Stomach smooth muscle (tissue), 2 donors: ENCODE measurements around the gene IL1RAPL2.

Experiments
- H3K27ac ChIP-seq: one replicate; pipeline ENCODE4 v1.7.0; 2013; ENCODE audit warnings: mild to moderate bottlenecking, low read length, inconsistent platforms
- H3K27me3 ChIP-seq, 2 donors: one replicate each; pipeline ENCODE4 v1.7.0; 2013; ENCODE audit warnings: low read length in 2 of 2; ENCODE audit not compliant: insufficient read depth in 2 of 2, control insufficient read depth in 1 of 2
- H3K36me3 ChIP-seq, 2 donors: one replicate each; pipeline ENCODE4 v1.7.0; 2013; ENCODE audit warnings: low read length in 2 of 2; ENCODE audit not compliant: control insufficient read depth in 2 of 2, insufficient read depth in 2 of 2
- H3K4me1 ChIP-seq: one replicate; pipeline ENCODE4 v1.7.0; 2013; ENCODE audit warnings: low read length; ENCODE audit not compliant: control insufficient read depth, insufficient read depth
- H3K4me3 ChIP-seq, 2 donors: one replicate each; pipeline ENCODE4 v1.7.0; 2013; ENCODE audit warnings: low read length in 2 of 2
- H3K9ac ChIP-seq, 2 donors: one replicate each; pipeline ENCODE4 v1.7.0; 2013; ENCODE audit warnings: low read length in 2 of 2, mild to moderate bottlenecking in 1 of 2
- H3K9me3 ChIP-seq, 2 donors: one replicate each; pipeline ENCODE4 v1.7.0; 2013; ENCODE audit warnings: low read length in 2 of 2; ENCODE audit not compliant: control insufficient read depth in 2 of 2
- donor health status: healthy.
- donor health status: Pancreatic carcinoma.

Gene IL1RAPL2

DNA sequence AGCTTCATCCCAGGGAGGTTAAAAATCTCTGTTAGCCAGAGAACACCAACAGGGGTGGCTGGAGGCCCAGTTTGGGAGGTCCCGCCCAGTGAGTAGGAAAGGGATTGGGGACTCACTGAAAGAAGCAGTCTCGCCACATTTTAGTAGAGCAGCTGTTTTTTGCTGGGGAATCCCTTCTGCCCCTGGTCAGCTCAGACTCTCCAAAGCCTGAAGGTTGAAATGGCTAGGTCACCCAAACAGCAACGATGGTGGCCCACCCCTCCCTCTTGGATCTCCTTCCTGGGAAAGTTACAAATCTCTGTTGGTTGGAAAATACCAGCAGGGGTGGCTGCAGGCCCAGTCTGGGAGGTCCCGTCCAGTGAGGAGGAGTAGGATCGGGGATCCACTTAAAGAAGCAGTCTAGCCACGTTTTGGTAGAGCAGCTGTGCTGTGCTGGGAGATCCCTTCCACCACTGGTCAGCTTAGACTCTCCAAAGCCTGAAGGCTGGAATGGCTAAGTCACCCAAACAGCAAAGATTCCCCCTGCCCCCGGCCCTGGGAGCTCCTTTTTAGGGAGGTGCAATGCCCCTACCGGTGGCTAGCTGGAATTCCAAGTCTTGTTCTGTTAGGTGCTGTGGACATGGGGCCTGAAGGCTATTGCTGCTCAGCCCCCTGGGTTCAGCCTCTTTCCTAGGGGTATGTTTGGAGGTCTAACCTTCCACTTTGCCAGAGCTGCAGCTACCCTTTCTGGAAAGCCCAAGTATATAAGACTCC lies 694.5 kb downstream of the IL1RAPL2 start:
- no peaks in the 10 kb centered on the region for H3K36me3 ChIP-seq
- no peak overlapping the region for H3K27ac ChIP-seq
- H3K9me3 ChIP-seq: no peaks in the 10 kb centered on the region
- no peaks in the 10 kb centered on the region for H3K4me1 ChIP-seq
- peaks cover 0 to 11% of the 10 kb centered on the region in 2 donors for H3K27me3 ChIP-seq
- no peak overlapping the region for H3K4me3 ChIP-seq
- H3K9ac ChIP-seq: no peak overlapping the region

DNA sequence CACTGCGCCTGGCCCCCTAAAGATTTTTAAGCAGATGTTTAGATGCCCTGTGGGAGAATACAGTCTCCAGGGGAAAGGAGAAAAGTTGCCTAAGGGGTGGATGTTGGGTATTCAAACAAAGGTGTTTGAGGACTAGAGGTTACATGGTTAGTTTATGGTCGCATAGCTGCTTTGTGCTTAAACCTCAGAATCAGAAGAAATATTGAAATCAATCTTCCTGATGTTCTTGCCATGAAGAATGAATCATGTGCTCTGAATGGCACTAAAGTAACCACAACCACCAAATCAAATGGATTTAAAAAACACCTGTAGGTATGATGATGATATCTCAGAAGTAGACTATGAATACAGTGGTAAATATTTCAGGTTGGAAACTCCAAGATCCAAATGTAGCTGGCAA lies 697.2 kb downstream of the IL1RAPL2 start:
- no peaks in the 10 kb centered on the region for H3K9me3 ChIP-seq
- H3K27ac ChIP-seq: no peak overlapping the region
- H3K4me1 ChIP-seq: no peaks in the 10 kb centered on the region
- H3K9ac ChIP-seq: no peak overlapping the region
- peaks cover 0 to 11% of the 10 kb centered on the region in 2 donors for H3K27me3 ChIP-seq
- no peaks in the 10 kb centered on the region for H3K36me3 ChIP-seq
- no peak overlapping the region for H3K4me3 ChIP-seq

DNA sequence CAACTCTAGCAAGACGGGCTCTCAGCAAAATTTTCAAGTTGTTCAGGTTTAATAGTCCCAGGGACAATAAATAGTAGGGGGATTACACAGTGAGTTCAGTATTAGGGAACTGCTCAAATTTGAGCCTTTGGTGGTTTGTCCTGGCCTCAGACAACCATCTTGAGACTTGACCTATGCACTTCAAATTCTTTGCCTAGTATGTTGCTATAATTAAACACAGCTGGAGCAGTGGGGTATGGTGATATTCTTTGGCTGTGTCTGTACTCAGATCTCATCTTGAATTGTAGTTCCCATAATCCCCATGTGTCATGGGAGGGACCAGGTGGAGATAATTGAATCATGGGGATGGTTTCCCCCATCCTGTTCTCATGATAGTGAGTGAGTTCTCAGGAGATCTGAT lies 697.8 kb downstream of the IL1RAPL2 start:
- no peak overlapping the region for H3K27ac ChIP-seq
- H3K4me1 ChIP-seq: no peaks in the 10 kb centered on the region
- H3K36me3 ChIP-seq: no peaks in the 10 kb centered on the region
- no peak overlapping the region for H3K9ac ChIP-seq
- no peak overlapping the region for H3K4me3 ChIP-seq
- H3K27me3 ChIP-seq: peaks cover 0 to 11% of the 10 kb centered on the region in 2 donors
- H3K9me3 ChIP-seq: no peaks in the 10 kb centered on the region

DNA sequence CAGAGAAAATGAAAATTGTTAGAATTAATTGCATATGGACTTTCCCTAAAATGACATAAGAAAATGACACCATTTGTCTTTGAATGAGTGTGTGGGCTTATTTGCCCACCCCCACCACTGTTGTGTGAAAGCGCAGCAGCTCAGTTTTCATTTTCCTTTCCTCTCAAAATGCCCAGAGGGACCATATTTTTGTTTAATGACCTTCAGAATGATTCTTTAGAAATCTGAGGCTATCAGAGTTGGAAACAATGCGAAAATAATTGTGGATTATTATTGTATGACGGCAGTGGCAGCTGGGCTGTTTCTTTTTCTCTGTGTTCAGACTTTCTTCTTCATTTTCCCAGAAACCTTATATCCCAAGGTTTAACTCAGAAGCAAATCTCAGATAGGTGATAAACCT lies 699.1 kb downstream of the IL1RAPL2 start:
- H3K9ac ChIP-seq: no peak overlapping the region
- no peak overlapping the region for H3K27ac ChIP-seq
- no peaks in the 10 kb centered on the region for H3K9me3 ChIP-seq
- peaks cover 0 to 11% of the 10 kb centered on the region in 2 donors for H3K27me3 ChIP-seq
- no peaks in the 10 kb centered on the region for H3K4me1 ChIP-seq
- H3K36me3 ChIP-seq: no peaks in the 10 kb centered on the region
- H3K4me3 ChIP-seq: no peak overlapping the region

DNA sequence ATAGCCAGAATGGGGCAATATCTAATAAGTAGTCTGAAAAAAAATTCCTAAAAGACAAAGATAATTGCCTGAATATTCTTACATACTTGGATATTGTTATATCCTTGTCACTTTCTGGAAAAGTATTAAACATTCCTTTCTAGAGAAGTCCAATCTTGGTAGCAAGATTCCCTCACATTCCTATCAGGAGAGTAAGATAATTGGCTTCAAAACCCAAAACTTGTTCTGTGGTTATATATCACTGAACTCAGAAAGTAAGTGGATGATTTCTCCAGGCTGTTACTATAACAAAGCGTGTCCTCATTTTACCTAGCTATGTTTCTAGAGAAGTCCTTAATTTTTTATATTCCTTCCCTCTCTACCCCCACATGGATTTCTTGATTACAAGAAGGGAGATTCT lies 700.5 kb downstream of the IL1RAPL2 start:
- Histone ChIP-seq H3K4me1 (no peaks in the 10 kb centered on the region), H3K9ac (no peak overlapping the region), H3K9me3 (no peaks in the 10 kb centered on the region), H3K4me3 (no peak overlapping the region), H3K27ac (no peak overlapping the region), H3K36me3 (no peaks in the 10 kb centered on the region), H3K27me3 (peaks cover 0 to 2% of the 10 kb centered on the region in 2 donors)

DNA sequence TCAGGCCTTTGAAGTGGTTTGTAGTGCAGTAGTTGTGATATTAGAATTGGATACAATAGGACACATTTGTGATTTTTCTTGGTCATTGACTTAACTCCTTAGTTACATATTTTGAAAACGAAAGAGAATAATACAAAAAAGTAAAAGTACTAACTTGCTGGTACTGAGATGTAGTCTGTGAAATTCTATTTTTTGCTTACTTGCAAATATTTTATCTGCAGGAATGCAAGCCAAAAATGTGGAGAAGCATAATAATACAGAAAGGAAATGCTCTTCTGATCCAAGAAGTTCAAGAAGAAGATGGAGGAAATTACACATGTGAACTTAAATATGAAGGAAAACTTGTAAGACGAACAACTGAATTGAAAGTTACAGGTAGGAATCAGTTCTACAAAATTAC lies 701.2 kb downstream of the IL1RAPL2 start:
- H3K4me1 ChIP-seq: no peaks in the 10 kb centered on the region
- H3K36me3 ChIP-seq: no peaks in the 10 kb centered on the region
- H3K9me3 ChIP-seq: no peaks in the 10 kb centered on the region
- H3K9ac ChIP-seq: no peak overlapping the region
- peaks cover 0 to 2% of the 10 kb centered on the region in 2 donors for H3K27me3 ChIP-seq
- no peak overlapping the region for H3K4me3 ChIP-seq
- H3K27ac ChIP-seq: no peak overlapping the region

DNA sequence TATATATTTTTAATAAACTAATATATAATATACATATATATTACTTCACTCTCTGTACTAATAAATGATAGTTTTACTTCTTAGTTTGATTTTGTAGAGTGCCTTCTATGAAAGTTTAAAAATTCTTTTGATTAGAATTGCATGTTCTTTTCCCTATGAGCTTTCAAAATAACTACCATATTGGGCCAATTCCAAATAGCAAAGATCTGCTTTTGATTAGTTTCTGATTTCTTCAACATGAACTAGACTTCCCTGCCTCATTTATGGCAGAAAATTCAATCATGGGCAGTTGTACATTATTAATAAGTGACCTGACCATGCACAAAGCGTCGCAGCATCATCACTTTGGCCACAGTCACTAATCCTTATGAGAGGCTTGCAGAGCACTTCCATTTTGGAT lies 703.4 kb downstream of the IL1RAPL2 start:
- Histone ChIP-seq H3K4me1 (no peaks in the 10 kb centered on the region), H3K27me3 (no peaks in the 10 kb centered on the region), H3K9ac (no peak overlapping the region), H3K9me3 (no peaks in the 10 kb centered on the region), H3K36me3 (no peaks in the 10 kb centered on the region), H3K27ac (no peak overlapping the region), H3K4me3 (no peak overlapping the region)

DNA sequence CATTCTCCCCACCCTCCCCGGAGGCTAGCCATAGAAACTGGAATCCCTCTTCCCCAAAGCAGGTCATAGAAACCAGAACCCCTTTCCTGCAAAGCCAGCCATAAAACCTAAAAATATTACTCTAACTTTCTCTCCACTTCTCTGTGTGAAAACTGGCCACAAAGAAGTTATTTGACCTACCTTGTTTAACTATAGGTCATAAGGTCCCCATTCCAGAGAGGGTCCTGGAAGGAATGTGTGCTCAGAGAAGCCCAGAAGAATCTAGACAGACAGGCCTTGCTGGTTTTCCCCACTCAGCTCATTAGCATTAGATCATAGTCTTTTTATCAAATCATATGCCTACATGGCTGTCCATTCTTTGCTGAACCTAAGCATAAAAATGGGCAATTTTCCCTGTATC lies 707.3 kb downstream of the IL1RAPL2 start:
- no peak overlapping the region for H3K4me3 ChIP-seq
- H3K36me3 ChIP-seq: no peaks in the 10 kb centered on the region
- peaks cover 0 to 9% of the 10 kb centered on the region in 2 donors for H3K27me3 ChIP-seq
- H3K9me3 ChIP-seq: no peaks in the 10 kb centered on the region
- no peaks in the 10 kb centered on the region for H3K4me1 ChIP-seq
- H3K27ac ChIP-seq: no peak overlapping the region
- H3K9ac ChIP-seq: no peak overlapping the region

DNA sequence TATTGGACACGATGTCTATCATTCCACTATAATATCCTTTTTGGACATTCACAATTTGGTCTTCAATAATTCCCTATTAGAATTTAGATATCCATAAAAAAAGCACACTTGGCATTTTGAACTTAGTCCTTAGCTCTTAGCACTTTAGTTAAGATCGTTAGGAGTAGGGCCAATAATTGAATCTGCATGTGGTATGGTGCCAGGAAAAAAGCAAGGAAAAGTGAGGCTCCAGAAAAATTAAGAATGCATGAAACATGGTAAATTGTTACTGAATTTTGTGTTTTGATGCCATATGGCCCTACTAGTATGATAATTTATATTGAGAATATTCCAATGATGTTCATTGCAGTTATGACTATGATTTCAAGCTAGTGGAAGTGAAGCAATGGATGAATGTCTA lies 708.1 kb downstream of the IL1RAPL2 start:
- peaks cover 0 to 9% of the 10 kb centered on the region in 2 donors for H3K27me3 ChIP-seq
- no peak overlapping the region for H3K4me3 ChIP-seq
- H3K9ac ChIP-seq: no peak overlapping the region
- no peaks in the 10 kb centered on the region for H3K9me3 ChIP-seq
- H3K27ac ChIP-seq: no peak overlapping the region
- no peaks in the 10 kb centered on the region for H3K4me1 ChIP-seq
- no peaks in the 10 kb centered on the region for H3K36me3 ChIP-seq

DNA sequence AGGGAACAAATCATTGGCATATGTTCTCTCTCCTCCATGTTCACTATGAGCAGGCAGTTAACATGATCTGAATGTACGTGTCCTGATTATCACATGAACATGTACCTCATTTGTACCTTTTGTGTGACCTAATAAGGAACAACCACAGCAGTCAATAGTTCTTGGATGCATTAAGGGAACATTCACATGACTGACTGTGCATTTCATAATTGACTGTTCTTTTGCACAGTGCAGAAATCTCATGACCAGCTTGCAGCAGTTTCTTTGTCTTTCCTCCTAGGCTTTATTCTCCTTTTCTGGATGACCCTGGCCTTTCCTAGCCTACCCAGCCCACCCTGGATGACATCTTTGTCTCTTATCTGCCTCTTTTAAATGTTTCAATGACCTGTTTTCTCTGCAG lies 711.1 kb downstream of the IL1RAPL2 start:
- Histone ChIP-seq H3K4me3 (no peak overlapping the region), H3K27me3 (peaks cover 0 to 9% of the 10 kb centered on the region in 2 donors), H3K4me1 (no peaks in the 10 kb centered on the region), H3K9ac (no peak overlapping the region), H3K36me3 (no peaks in the 10 kb centered on the region), H3K27ac (no peak overlapping the region), H3K9me3 (no peaks in the 10 kb centered on the region)

DNA sequence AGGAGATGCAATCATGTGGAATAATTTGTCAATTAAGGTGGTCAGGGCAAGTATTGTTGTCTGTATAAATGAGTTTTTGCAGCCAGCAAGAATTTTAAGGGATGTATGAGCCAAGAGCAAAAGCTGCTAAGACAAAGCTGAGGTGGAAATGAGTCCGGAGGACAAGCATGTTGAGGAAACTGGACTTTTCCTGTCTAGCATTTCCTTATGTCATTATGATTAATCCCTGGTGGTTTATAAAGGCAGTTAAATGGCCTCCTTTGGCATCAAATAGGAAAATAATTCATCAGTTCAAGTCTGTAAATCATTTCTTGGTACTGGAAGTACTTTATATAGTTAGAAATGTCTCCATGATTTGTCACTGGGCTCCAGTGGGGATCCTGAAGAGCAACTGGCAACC lies 716.1 kb downstream of the IL1RAPL2 start:
- Histone ChIP-seq H3K9me3 (no peaks in the 10 kb centered on the region), H3K36me3 (no peaks in the 10 kb centered on the region), H3K27ac (no peak overlapping the region), H3K4me1 (no peaks in the 10 kb centered on the region), H3K27me3 (peaks cover 0 to 3% of the 10 kb centered on the region in 2 donors), H3K9ac (no peak overlapping the region), H3K4me3 (no peak overlapping the region)
